ENCODE results near the gene UBFD1. TPM values are rescaled to one million over a fixed set of nuclear protein-coding genes. Genes with fewer than 3 reads are reported as not detected.

The UBFD1 gene
- total and polyA plus RNA-seq, 10 of the 15 experiments (the other 5 are each of a cell fraction or from before 2014, with no cell fraction given) = 7.3 to 48.5 (median 32.1) TPM

- no peak for TF ChIP-seq ZZZ3 (IDR thresholded peaks at IDR 0.05; ENCODE audit: control insufficient read depth, insufficient read length, low read depth)
- peak; percentile 51; the same call in 1 of the 2 replicates for TF ChIP-seq POLR2AphosphoS2 (IDR thresholded peaks at IDR 0.05; ENCODE audit: low read depth, low read length)
- no peak for TF ChIP-seq MLLT1 (IDR thresholded peaks at IDR 0.05)
- no peak for TF ChIP-seq HDAC6 (IDR thresholded peaks at IDR 0.05; ENCODE audit: unreplicated experiment)
- no peak for TF ChIP-seq MEF2B (IDR thresholded peaks at IDR 0.05; ENCODE audit: partially characterized antibody, poor library complexity, severe bottlenecking)
- no peak for TF ChIP-seq KDM1A (IDR thresholded peaks at IDR 0.05; ENCODE audit: borderline replicate concordance)
- TF ChIP-seq SP1 (IDR thresholded peaks at IDR 0.05; ENCODE audit: low read depth, low read length) = peak; percentile 70
- TF ChIP-seq CTCF (IDR thresholded peaks at IDR 0.05 in 2 of 3, conservative IDR thresholded peaks at IDR 0.05 in 1 of 3; ENCODE audit: control insufficient read depth in 2 of 3, extremely low read depth in 1 of 3, insufficient read depth in 1 of 3, low read depth in 3 of 3, low read length in 3 of 3) = peak; percentile 93 to 99 (median 99)
- TF ChIP-seq ZBTB11 (CRISPR knock-in tag; IDR thresholded peaks at IDR 0.05) = no peak
- peak; percentile 54; the same call in 1 of the 2 replicates for TF ChIP-seq HDAC2 (IDR thresholded peaks at IDR 0.05)
- TF ChIP-seq REST (IDR thresholded peaks at IDR 0.05; ENCODE audit: low read depth, low read length) = no peak
- 0 out of 2 replicates have a peak, but pooled peaks have one; percentile 70 for TF ChIP-seq PML (IDR thresholded peaks at IDR 0.05; ENCODE audit: low read length)
- 0 out of 2 replicates have a peak, but pooled peaks have one; percentile 32 for TF ChIP-seq FOXM1 (IDR thresholded peaks at IDR 0.05; ENCODE audit: low read depth, low read length)
These were observed 38.6 kb downstream of the UBFD1 start, which contains the start of gene NDUFAB1 (continued) for GRCh38 chr16:23595951-23596720.
